DND-41 (cell line): ENCODE measurements around the gene MMP20.

Source experiments
- EZH2 ChIP-seq: IDR thresholded peaks from 3 replicates; pipeline ENCODE4 v1.6.1; 2012; ENCODE audit warnings: borderline replicate concordance, low read depth, mild to moderate bottlenecking, moderate library complexity, low read length, inconsistent platforms; ENCODE audit not compliant: severe bottlenecking
- TF ChIP-seq, protein P1 (sequence below): IDR thresholded peaks from 2 replicates; pipeline ENCODE4 v1.5.1; 2012; ENCODE audit warnings: borderline replicate concordance, low read length, moderate library complexity, mild to moderate bottlenecking; ENCODE audit not compliant: poor library complexity, severe bottlenecking; ENCODE audit errors: extremely low read depth

DNA sequence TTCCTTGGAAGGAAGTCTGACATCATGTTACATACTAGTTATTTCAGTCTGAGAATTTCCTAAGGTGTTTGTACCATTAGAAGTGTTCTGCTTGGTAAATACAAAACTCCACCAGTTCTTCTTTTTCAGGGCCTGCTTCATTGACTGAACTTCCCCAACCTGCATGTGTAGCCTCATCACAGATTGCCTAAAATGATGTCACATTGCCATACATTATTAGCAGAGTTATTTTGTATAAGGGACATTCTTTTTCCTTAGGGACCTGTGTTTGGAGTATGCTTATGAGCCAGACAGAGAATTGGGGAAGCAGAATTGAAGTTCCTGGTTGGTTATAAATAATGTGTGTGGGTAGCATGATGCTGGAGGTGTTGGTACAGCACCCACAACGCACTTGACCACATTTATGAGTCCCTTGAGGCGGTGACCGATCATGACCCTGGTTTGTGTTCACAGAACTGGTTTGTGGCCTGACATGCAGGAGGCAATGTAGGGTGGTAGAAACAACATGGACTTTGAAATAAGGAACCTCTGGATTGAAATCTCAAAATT is 78.1 kb downstream of the MMP20 start:
- TF ChIP-seq, protein P1, sequence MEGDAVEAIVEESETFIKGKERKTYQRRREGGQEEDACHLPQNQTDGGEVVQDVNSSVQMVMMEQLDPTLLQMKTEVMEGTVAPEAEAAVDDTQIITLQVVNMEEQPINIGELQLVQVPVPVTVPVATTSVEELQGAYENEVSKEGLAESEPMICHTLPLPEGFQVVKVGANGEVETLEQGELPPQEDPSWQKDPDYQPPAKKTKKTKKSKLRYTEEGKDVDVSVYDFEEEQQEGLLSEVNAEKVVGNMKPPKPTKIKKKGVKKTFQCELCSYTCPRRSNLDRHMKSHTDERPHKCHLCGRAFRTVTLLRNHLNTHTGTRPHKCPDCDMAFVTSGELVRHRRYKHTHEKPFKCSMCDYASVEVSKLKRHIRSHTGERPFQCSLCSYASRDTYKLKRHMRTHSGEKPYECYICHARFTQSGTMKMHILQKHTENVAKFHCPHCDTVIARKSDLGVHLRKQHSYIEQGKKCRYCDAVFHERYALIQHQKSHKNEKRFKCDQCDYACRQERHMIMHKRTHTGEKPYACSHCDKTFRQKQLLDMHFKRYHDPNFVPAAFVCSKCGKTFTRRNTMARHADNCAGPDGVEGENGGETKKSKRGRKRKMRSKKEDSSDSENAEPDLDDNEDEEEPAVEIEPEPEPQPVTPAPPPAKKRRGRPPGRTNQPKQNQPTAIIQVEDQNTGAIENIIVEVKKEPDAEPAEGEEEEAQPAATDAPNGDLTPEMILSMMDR, result no peak
- TF ChIP-seq EZH2, result no peak
